K562 (cell line): ENCODE data around the gene GYS1. TPM values are rescaled to one million over a fixed set of nuclear protein-coding genes. Genes with fewer than 3 reads are reported as not detected.

Source experiments
- ATF6 ChIP-seq: sonication (generic); formaldehyde crosslinking; IDR thresholded peaks from 2 replicates; pipeline ENCODE4 v1.4.0; 2020; ENCODE audit warnings: mild to moderate bottlenecking, missing genetic modification reagents
- ATF7 ChIP-seq: fragments of 450-650 bp; IDR thresholded peaks from 2 replicates; pipeline ENCODE4 v1.7.1; 2014; ENCODE audit warnings: mild to moderate bottlenecking, moderate library complexity
- CHD4 ChIP-seq: fragments of 200-600 bp; sonication (generic); IDR thresholded peaks from 3 replicates; pipeline ENCODE4 v1.6.1; 2012; ENCODE audit warnings: low read depth, mild to moderate bottlenecking, mixed read lengths, low read length, inconsistent platforms; ENCODE audit not compliant: insufficient read depth, insufficient replicate concordance, poor library complexity, severe bottlenecking
- ETS2 ChIP-seq: IDR thresholded peaks from 2 replicates; pipeline ENCODE4 v1.6.1; 2016; ENCODE audit warnings: borderline replicate concordance, missing genetic modification characterization, mild to moderate bottlenecking, moderate library complexity, missing compliant biosample characterization; ENCODE audit not compliant: poor library complexity, severe bottlenecking
- FOXM1 ChIP-seq, 2 experiments: fragments of 450-650 bp in 1 of 2; sonication (generic) in 1 of 2; formaldehyde crosslinking in 1 of 2; IDR thresholded peaks; 2 replicates each; pipeline versions ENCODE4 v1.6.1 to v1.9.0; 2017 to 2022; ENCODE audit warnings: low read depth in 2 of 2, mild to moderate bottlenecking in 2 of 2, missing genetic modification reagents in 1 of 2, moderate library complexity in 1 of 2
- FUS ChIP-seq: fragments of 200-400 bp; formaldehyde crosslinking; optimal IDR thresholded peaks from 2 replicates; pipeline ENCODE3; 2017; ENCODE audit warnings: low read depth, low read length
- GABPA ChIP-seq: fragments of 200-800 bp; sonication (Bioruptor generic); conservative IDR thresholded peaks from 2 replicates; pipeline ENCODE4 v1.6.1; 2016; ENCODE audit warnings: low read depth, missing genetic modification characterization, missing compliant biosample characterization
- LCOR ChIP-seq: sonication (generic); formaldehyde crosslinking; IDR thresholded peaks from 2 replicates; pipeline ENCODE4 v1.8.0; 2022; ENCODE audit warnings: mild to moderate bottlenecking, missing genetic modification reagents
- MEIS2 ChIP-seq: fragments of 450-650 bp; IDR thresholded peaks from 2 replicates; pipeline ENCODE4 v1.6.1; 2014; ENCODE audit warnings: mild to moderate bottlenecking; ENCODE audit not compliant: partially characterized antibody
- NR4A1 ChIP-seq, 2 experiments: fragments of 250-450 bp in 1 of 2; fragments of 450-650 bp in 1 of 2; sonication (Bioruptor Pico) in 1 of 2; IDR thresholded peaks; 2 replicates each; pipeline versions ENCODE4 v1.4.0 to v1.6.1; 2016 to 2020; ENCODE audit warnings: mild to moderate bottlenecking in 2 of 2, missing compliant biosample characterization in 1 of 2, missing genetic modification characterization in 1 of 2, moderate library complexity in 1 of 2
- SIX5 ChIP-seq, 2 experiments: IDR thresholded peaks; 2 replicates each; pipeline ENCODE4 v1.6.1; 2011; ENCODE audit warnings: low read length in 2 of 2, borderline replicate concordance in 1 of 2, low read depth in 1 of 2, mild to moderate bottlenecking in 1 of 2, moderate library complexity in 1 of 2; ENCODE audit not compliant: insufficient read depth in 1 of 2
- SNRNP70 ChIP-seq: fragments of 200-400 bp; formaldehyde crosslinking; optimal IDR thresholded peaks from 2 replicates; pipeline ENCODE3; 2017; ENCODE audit warnings: low read depth, low read length
- SRSF1 ChIP-seq: fragments of 200-400 bp; formaldehyde crosslinking; IDR thresholded peaks from 2 replicates; pipeline ENCODE4 v1.6.1; 2017; ENCODE audit warnings: mild to moderate bottlenecking, low read depth, low read length, moderate library complexity
- SRSF3 ChIP-seq: fragments of 200-400 bp; formaldehyde crosslinking; IDR thresholded peaks from 2 replicates; pipeline ENCODE4 v1.6.1; 2016; ENCODE audit warnings: mild to moderate bottlenecking, low read length, moderate library complexity; ENCODE audit not compliant: insufficient read depth
- TBL1XR1 ChIP-seq, 2 experiments: IDR thresholded peaks; 2 replicates each; pipeline ENCODE4 v1.6.1; 2012; ENCODE audit warnings: improper control_type of control experiment in 2 of 2, low read length in 2 of 2, mild to moderate bottlenecking in 1 of 2
- ZFX ChIP-seq: sonication (generic); formaldehyde crosslinking; IDR thresholded peaks from 2 replicates; pipeline ENCODE4 v1.8.0; 2022; ENCODE audit warnings: mild to moderate bottlenecking, missing genetic modification reagents, moderate library complexity
- ZNF143 ChIP-seq: sonication (generic); formaldehyde crosslinking; IDR thresholded peaks from 2 replicates; pipeline ENCODE4 v1.9.0; 2022; ENCODE audit warnings: mild to moderate bottlenecking, missing genetic modification reagents
- ZNF507 ChIP-seq: conservative IDR thresholded peaks from 2 replicates; pipeline ENCODE4 v1.6.1; 2017; ENCODE audit warnings: missing genetic modification characterization, missing compliant biosample characterization
- ZNF644 ChIP-seq: fragments of 200-800 bp; sonication (Bioruptor generic); IDR thresholded peaks from 2 replicates; pipeline ENCODE4 v1.6.1; 2016; ENCODE audit warnings: low read depth, missing genetic modification characterization, missing compliant biosample characterization
- polyA plus RNA-seq, 8 experiments: library from polyadenylated mRNA; depleted of rRNA in 4 of 8; stranded (reverse) in 5 of 8; unstranded in 3 of 8; fragments of >200 nt; fragmentation: Nextera tagmentation in 2 of 8; fragmentation: Illumina TruSeq in 1 of 8; extraction: Ambion mirVana in 2 of 8; extraction: Trizol in 1 of 8; gene quantifications; 2 replicates each; pipeline versions ENCODE4 v1.2.1 to v1.2.3, GENCODE V29; 2011 to 2014; ENCODE audit warnings: inconsistent platforms in 1 of 8, missing spikeins in 1 of 8
- total RNA-seq, 7 experiments: library from RNA; depleted of rRNA in 6 of 7; stranded (reverse); fragments of >200 nt in 6 of 7; fragmentation: Illumina TruSeq in 2 of 7; extraction: Trizol in 2 of 7; gene quantifications; 2 replicates each; pipeline versions ENCODE4 v1.2.1 to v1.2.3, GENCODE V29; 2011 to 2021; ENCODE audit warnings: low replicate concordance in 1 of 7
- TF ChIP-seq, protein P1 (sequence below): fragments of 200-800 bp; sonication (Bioruptor generic); IDR thresholded peaks from 2 replicates; pipeline ENCODE4 v1.6.1; 2017; ENCODE audit warnings: missing genetic modification characterization, missing compliant biosample characterization
- TF ChIP-seq, protein P2 (sequence below): fragments of 250-450 bp; sonication (Bioruptor Pico); IDR thresholded peaks from 2 replicates; pipeline ENCODE4 v1.4.0; 2020; ENCODE audit warnings: mild to moderate bottlenecking, moderate library complexity

Gene GYS1
- total and polyA plus RNA-seq, 9 of the 15 experiments (the other 6 are each of a cell fraction or from before 2014, with no cell fraction given): 1.9 to 31.1 (median 15.2) TPM

GRCh38 chr19:48962029-48962848 is 30.9 kb downstream of the GYS1 start (continued):
- no peak for TF ChIP-seq CHD4
- peak; percentile 64 for TF ChIP-seq GABPA (tag)
- no peak for TF ChIP-seq SNRNP70
- TF ChIP-seq, protein P1, sequence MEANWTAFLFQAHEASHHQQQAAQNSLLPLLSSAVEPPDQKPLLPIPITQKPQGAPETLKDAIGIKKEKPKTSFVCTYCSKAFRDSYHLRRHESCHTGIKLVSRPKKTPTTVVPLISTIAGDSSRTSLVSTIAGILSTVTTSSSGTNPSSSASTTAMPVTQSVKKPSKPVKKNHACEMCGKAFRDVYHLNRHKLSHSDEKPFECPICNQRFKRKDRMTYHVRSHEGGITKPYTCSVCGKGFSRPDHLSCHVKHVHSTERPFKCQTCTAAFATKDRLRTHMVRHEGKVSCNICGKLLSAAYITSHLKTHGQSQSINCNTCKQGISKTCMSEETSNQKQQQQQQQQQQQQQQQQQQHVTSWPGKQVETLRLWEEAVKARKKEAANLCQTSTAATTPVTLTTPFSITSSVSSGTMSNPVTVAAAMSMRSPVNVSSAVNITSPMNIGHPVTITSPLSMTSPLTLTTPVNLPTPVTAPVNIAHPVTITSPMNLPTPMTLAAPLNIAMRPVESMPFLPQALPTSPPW: peak; percentile 92
- TF ChIP-seq ZNF507: no peak
- peak in 1 of 2 experiments; percentile 21; a peak in 1 of 4 replicates for TF ChIP-seq TBL1XR1 (IDR thresholded peaks at IDR 0.05; ENCODE audit: low read length in 2 of 2)
- TF ChIP-seq ATF6 (CRISPR knock-in tag): 0 out of 2 replicates have a peak, but pooled peaks have one; percentile 64
- peak; percentile 33; the same call in 1 of the 2 replicates for TF ChIP-seq ZNF143 (CRISPR knock-in tag)
- peak; percentile 87 for TF ChIP-seq ZFX (CRISPR knock-in tag)
- TF ChIP-seq SIX5 (IDR thresholded peaks at IDR 0.05; ENCODE audit: borderline replicate concordance in 1 of 2, insufficient read depth in 1 of 2, low read depth in 1 of 2, low read length in 2 of 2): no peak
- no peak for TF ChIP-seq ETS2 (tag)
- TF ChIP-seq ATF7: peak; percentile 73
- TF ChIP-seq SRSF3: no peak
- no peak for TF ChIP-seq FOXM1 (IDR thresholded peaks at IDR 0.05; ENCODE audit: low read depth)
- TF ChIP-seq FOXM1 (CRISPR knock-in tag; IDR thresholded peaks at IDR 0.05; ENCODE audit: low read depth): no peak
- TF ChIP-seq NR4A1 (CRISPR knock-in tag; IDR thresholded peaks at IDR 0.05): peak; percentile 79; the same call in 1 of the 2 replicates
- 0 out of 2 replicates have a peak, but pooled peaks have one; percentile 75 for TF ChIP-seq NR4A1 (tag; IDR thresholded peaks at IDR 0.05)
- TF ChIP-seq, protein P2, sequence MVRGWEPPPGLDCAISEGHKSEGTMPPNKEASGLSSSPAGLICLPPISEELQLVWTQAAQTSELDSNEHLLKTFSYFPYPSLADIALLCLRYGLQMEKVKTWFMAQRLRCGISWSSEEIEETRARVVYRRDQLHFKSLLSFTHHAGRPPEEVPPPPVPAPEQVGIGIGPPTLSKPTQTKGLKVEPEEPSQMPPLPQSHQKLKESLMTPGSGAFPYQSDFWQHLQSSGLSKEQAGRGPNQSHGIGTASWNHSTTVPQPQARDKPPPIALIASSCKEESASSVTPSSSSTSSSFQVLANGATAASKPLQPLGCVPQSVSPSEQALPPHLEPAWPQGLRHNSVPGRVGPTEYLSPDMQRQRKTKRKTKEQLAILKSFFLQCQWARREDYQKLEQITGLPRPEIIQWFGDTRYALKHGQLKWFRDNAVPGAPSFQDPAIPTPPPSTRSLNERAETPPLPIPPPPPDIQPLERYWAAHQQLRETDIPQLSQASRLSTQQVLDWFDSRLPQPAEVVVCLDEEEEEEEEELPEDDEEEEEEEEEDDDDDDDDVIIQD (CRISPR knock-in tag): no peak
- TF ChIP-seq LCOR (CRISPR knock-in tag): no peak
- TF ChIP-seq SRSF1: no peak
- TF ChIP-seq MEIS2: peak; percentile 70
- no peak for TF ChIP-seq FUS
- TF ChIP-seq ZNF644 (tag): no peak
